Activated CD8-positive, alpha-beta T cell treated with anti-CD3 and anti-CD28 coated beads for 36 hours (primary cell): ENCODE data around the gene PRKD1. TPM values are rescaled to one million over a fixed set of nuclear protein-coding genes. Genes with fewer than 3 reads are reported as not detected.

Experiments used
- ATAC-seq: fragments of 200-7000 bp; cut with Tn5 transposase; one replicate; pipeline ENCODE4 v1.10.0; 2021; ENCODE audit warnings: mild to moderate bottlenecking, moderate library complexity
- CTCF ChIA-PET: fragments of 350-600 bp; sonication (Branson Sonifier 250); formaldehyde crosslinking; loops from one replicate; lab custom pipeline; 2021; ENCODE audit warnings: antibody characterized with exemption; lab: Charles Lee
- POLR2A ChIA-PET: fragments of 350-600 bp; sonication (Branson Sonifier 250); formaldehyde crosslinking; loops from one replicate; lab custom pipeline; 2021; ENCODE audit warnings: antibody characterized with exemption; lab: Charles Lee
- DNase-seq: peaks from one replicate; pipeline ENCODE4 v3.0.0-alpha.2; 2020
- H3K27ac Mint-ChIP-seq: one replicate; pipeline ENCODE4 v1.8.0; 2021; ENCODE audit warnings: mild to moderate bottlenecking, mixed read lengths
- H3K27me3 Mint-ChIP-seq: one replicate; pipeline ENCODE4 v1.8.0; 2021; ENCODE audit warnings: mixed read lengths
- H3K36me3 Mint-ChIP-seq: one replicate; pipeline ENCODE4 v1.8.0; 2021; ENCODE audit warnings: low read depth, mixed read lengths
- H3K4me1 Mint-ChIP-seq: one replicate; pipeline ENCODE4 v1.8.0; 2021; ENCODE audit warnings: low read depth, mixed read lengths
- H3K4me3 Mint-ChIP-seq: one replicate; pipeline ENCODE4 v1.8.0; 2021; ENCODE audit warnings: mild to moderate bottlenecking, moderate library complexity, mixed read lengths
- H3K9me3 Mint-ChIP-seq: one replicate; pipeline ENCODE4 v1.8.0; 2021; ENCODE audit warnings: mixed read lengths
- intact Hi-C: fragments of 100-400 bp; cut with micrococcal nuclease; formaldehyde crosslinking; loops from one replicate; pipeline ENCODE4 v1.10.0; 2022
- total RNA-seq, 2 experiments: library from RNA; stranded (reverse); gene quantifications; one replicate each; pipeline ENCODE4 v1.2.3, GENCODE V29; 2021
- TF ChIP-seq, protein P1 (sequence below): fragments of 200-600 bp; IDR thresholded peaks from one replicate; pipeline ENCODE4 v1.8.0; 2022; ENCODE audit warnings: antibody characterized with exemption, mild to moderate bottlenecking

PRKD1 gene
- total RNA-seq, 2 experiments from 2014 or later: not detected

GRCh38 chr14:29926701-29927375 is 809 bp downstream of the PRKD1 start:
- H3K36me3 Mint-ChIP-seq: peaks cover 2% of the 10 kb centered on the region
- TF ChIP-seq, protein P1, sequence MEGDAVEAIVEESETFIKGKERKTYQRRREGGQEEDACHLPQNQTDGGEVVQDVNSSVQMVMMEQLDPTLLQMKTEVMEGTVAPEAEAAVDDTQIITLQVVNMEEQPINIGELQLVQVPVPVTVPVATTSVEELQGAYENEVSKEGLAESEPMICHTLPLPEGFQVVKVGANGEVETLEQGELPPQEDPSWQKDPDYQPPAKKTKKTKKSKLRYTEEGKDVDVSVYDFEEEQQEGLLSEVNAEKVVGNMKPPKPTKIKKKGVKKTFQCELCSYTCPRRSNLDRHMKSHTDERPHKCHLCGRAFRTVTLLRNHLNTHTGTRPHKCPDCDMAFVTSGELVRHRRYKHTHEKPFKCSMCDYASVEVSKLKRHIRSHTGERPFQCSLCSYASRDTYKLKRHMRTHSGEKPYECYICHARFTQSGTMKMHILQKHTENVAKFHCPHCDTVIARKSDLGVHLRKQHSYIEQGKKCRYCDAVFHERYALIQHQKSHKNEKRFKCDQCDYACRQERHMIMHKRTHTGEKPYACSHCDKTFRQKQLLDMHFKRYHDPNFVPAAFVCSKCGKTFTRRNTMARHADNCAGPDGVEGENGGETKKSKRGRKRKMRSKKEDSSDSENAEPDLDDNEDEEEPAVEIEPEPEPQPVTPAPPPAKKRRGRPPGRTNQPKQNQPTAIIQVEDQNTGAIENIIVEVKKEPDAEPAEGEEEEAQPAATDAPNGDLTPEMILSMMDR: no peak
- H3K4me1 Mint-ChIP-seq: peaks cover 6% of the 10 kb centered on the region
- intact Hi-C loops: no loop called here
- CTCF ChIA-PET: no interaction called here
- ATAC-seq (no peak), DNase-seq (no peak)
- no peak overlapping the region for H3K27ac Mint-ChIP-seq
- POLR2A ChIA-PET: no interaction called here
- H3K9me3 Mint-ChIP-seq: no peaks in the 10 kb centered on the region
- H3K27me3 Mint-ChIP-seq: peaks cover 32% of the 10 kb centered on the region
- H3K4me3 Mint-ChIP-seq: no peak overlapping the region

DNA sequence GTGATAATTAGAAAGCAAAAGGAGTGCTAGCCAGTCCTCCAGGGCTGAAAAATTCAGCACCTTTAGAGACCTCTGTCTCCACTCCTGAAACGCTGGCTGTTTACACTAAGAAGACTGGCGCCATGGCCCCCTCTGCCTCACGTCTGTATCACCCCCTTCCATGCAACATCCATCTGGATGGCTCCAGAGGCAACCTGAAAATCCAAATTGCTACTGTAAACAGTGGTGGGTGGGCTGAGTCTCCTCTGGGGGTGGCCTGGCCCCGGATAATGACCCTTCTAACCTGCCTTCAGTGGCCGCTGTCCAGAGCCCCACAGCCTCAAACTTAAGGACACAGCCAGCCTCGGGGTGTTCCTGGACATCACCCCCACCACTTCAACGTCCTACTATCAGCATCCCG is 1.4 kb downstream of the PRKD1 start:
- Mint-ChIP-seq H3K4me1 (peaks cover 6% of the 10 kb centered on the region), H3K9me3 (no peaks in the 10 kb centered on the region), H3K4me3 (no peak overlapping the region), H3K27ac (no peak overlapping the region), H3K36me3 (peaks cover 2% of the 10 kb centered on the region), H3K27me3 (peaks cover 32% of the 10 kb centered on the region)
- DNase-seq (no peak), ATAC-seq (no peak)
- intact Hi-C loops: no loop called here
- ChIA-PET CTCF (no interaction called here), POLR2A (no interaction called here)
- TF ChIP-seq, protein P1: no peak

GRCh38 chr14:29925736-29926135 is 1.9 kb downstream of the PRKD1 start:
- ChIA-PET CTCF (no interaction called here), POLR2A (no interaction called here)
- no peak overlapping the region for H3K4me3 Mint-ChIP-seq
- no peak overlapping the region for H3K27ac Mint-ChIP-seq
- peaks cover 6% of the 10 kb centered on the region for H3K4me1 Mint-ChIP-seq
- DNase-seq (no peak), ATAC-seq (no peak)
- H3K36me3 Mint-ChIP-seq: peaks cover 2% of the 10 kb centered on the region
- no peaks in the 10 kb centered on the region for H3K9me3 Mint-ChIP-seq
- H3K27me3 Mint-ChIP-seq: peaks cover 32% of the 10 kb centered on the region
- TF ChIP-seq, protein P1: no peak
- intact Hi-C loops: no loop called here

DNA sequence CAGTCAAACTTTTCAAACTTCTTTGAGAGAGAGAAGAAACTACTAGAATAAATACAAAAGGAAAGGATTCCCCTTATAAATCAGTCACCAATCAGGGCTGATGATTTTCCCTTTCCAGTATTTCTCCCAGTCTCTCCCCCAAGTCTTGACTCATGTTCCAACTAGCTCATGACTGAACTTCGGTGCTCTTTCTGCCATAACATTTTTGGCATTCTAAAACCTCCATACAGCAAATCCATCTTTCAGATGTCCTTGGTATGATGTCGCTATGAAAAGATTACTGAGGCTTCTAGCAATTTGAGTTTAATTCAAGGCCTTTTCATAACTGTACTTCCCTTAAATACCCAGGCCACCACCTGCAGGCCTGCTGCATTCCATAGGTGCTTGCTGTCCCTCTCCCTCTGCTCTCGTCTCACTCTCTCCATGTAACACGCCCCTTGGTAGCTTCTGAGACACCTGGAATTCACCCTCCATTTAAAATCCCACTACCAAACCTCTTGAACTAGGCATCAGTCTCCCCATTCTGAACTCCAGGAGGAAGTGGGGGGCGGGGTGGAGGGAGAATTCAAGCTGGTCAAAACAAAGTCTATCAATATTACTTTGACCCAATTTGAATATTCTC is 2.4 kb downstream of the PRKD1 start:
- ChIA-PET POLR2A (no interaction called here), CTCF (no interaction called here)

GRCh38 chr14:29919845-29920244 is 7.8 kb downstream of the PRKD1 start:
- Mint-ChIP-seq H3K4me1 (no peaks in the 10 kb centered on the region), H3K4me3 (no peak overlapping the region), H3K27me3 (peaks cover 6% of the 10 kb centered on the region), H3K36me3 (no peaks in the 10 kb centered on the region), H3K27ac (no peak overlapping the region), H3K9me3 (no peaks in the 10 kb centered on the region)
- ChIA-PET POLR2A (no interaction called here), CTCF (no interaction called here)
- TF ChIP-seq, protein P1: no peak
- no peak for ATAC-seq
- DNase-seq: no peak
- intact Hi-C loops: no loop called here

More for the DNA sequence above, 2.4 kb downstream of the PRKD1 start:
- TF ChIP-seq, protein P1: no peak
- no peak overlapping the region for H3K27ac Mint-ChIP-seq
- ATAC-seq (no peak), DNase-seq (no peak)
- peaks cover 32% of the 10 kb centered on the region for H3K27me3 Mint-ChIP-seq
- intact Hi-C loops: no loop called here
- no peaks in the 10 kb centered on the region for H3K9me3 Mint-ChIP-seq
- H3K36me3 Mint-ChIP-seq: peaks cover 2% of the 10 kb centered on the region
- H3K4me3 Mint-ChIP-seq: no peak overlapping the region
- peaks cover 6% of the 10 kb centered on the region for H3K4me1 Mint-ChIP-seq
